GM18861 (cell line): Measurements from ENCODE around the gene WBP1.
"Not testable (repeated sequence)": the region's sequence is repeated elsewhere in the genome, so short reads cannot be mapped to it uniquely, and the experiment has no call there.

ENCODE experiments used
- ATAC-seq: cut with Tn5 transposase; IDR thresholded peaks from one replicate; pipeline ENCODE4 v1.9.1; 2021; ENCODE audit not compliant: unreplicated experiment

Gene WBP1

GRCh38 chr2:74448771-74449170 lies 9.5 kb upstream of the WBP1 start:
- ATAC-seq = no peak

GRCh38 chr2:74450570-74451190 lies 7.6 kb upstream of the WBP1 start:
- no peak for ATAC-seq

- peak; percentile 49 for ATAC-seq
Observed at GRCh38 chr2:74454654-74455511, 3.4 kb upstream of the WBP1 start, which contains the start of gene INO80B. Gene INO80B (plus strand): TSS chr2:74455087. CDS start chr2:74455117, 30 bp downstream.

GRCh38 chr2:74457129-74457548 lies 1.1 kb upstream of the WBP1 start:
- no peak for ATAC-seq

GRCh38 chr2:74457549-74458131 lies 598 bp upstream of the WBP1 start:
- peak; percentile 25 for ATAC-seq

- ATAC-seq = no peak
Observed at GRCh38 chr2:74458938-74459363, 713 bp downstream of the WBP1 start.

GRCh38 chr2:74459503-74460118 lies 1.4 kb downstream of the WBP1 start:
- ATAC-seq = not testable (repeated sequence)

- not testable (repeated sequence) for ATAC-seq
Observed at GRCh38 chr2:74460187-74460586, 1.9 kb downstream of the WBP1 start.

GRCh38 chr2:74461187-74462053 lies 3.2 kb downstream of the WBP1 start:
- no peak for ATAC-seq

GRCh38 chr2:74462054-74462785 lies 4.0 kb downstream of the WBP1 start:
- ATAC-seq = no peak

GRCh38 chr2:74462786-74463105 lies 4.5 kb downstream of the WBP1 start:
- no peak for ATAC-seq

GRCh38 chr2:74464406-74464805 lies 6.2 kb downstream of the WBP1 start:
- no peak for ATAC-seq

- not testable (repeated sequence) for ATAC-seq
Observed at GRCh38 chr2:74470742-74471141, 12.5 kb downstream of the WBP1 start.

- ATAC-seq = no peak
Observed at GRCh38 chr2:74471332-74472065, 13.3 kb downstream of the WBP1 start.

GRCh38 chr2:74472086-74472944 lies 14.1 kb downstream of the WBP1 start, which contains the start of gene MRPL53:
Gene MRPL53 (minus strand): TSS chr2:74472680. CDS start chr2:74472660, 20 bp downstream.
- peak; percentile 74 for ATAC-seq

GRCh38 chr2:74472945-74473258 lies 14.7 kb downstream of the WBP1 start:
- ATAC-seq = no peak

GRCh38 chr2:74474481-74474880 lies 16.2 kb downstream of the WBP1 start:
- no peak for ATAC-seq

- no peak for ATAC-seq
Observed at GRCh38 chr2:74474899-74475298, 16.7 kb downstream of the WBP1 start.
